SKM-1 (cell line): ENCODE data around the gene TMEM41B.
"Not testable (repeated sequence)": the region's sequence is repeated elsewhere in the genome, so short reads cannot be mapped to it uniquely, and the experiment has no call there.

Source experiments
- DNase-seq: peaks from one replicate; lab custom pipeline; 2025; ENCODE audit not compliant: unreplicated experiment; lab: John Stamatoyannopoulos, UW

The TMEM41B gene

GRCh38 chr11:9263840-9264315 is 50.5 kb downstream of the TMEM41B start:
- DNase-seq, result peak; percentile 38

DNA sequence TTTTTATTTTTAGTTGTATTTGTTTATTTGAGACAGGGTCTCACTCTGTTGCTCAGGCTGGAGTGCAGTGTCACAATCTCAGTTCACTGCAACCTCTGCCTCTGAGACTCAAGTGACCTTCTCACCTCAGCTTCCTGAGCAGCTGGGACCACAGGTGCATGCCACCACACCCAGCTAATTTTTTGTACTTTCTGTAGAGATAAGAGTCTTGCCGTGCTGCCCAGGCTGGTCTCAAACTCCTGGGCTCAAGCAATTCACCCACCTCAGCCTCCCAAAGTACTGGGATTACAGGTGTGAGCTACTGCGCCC is 53.6 kb downstream of the TMEM41B start:
- not testable (repeated sequence) for DNase-seq

DNA sequence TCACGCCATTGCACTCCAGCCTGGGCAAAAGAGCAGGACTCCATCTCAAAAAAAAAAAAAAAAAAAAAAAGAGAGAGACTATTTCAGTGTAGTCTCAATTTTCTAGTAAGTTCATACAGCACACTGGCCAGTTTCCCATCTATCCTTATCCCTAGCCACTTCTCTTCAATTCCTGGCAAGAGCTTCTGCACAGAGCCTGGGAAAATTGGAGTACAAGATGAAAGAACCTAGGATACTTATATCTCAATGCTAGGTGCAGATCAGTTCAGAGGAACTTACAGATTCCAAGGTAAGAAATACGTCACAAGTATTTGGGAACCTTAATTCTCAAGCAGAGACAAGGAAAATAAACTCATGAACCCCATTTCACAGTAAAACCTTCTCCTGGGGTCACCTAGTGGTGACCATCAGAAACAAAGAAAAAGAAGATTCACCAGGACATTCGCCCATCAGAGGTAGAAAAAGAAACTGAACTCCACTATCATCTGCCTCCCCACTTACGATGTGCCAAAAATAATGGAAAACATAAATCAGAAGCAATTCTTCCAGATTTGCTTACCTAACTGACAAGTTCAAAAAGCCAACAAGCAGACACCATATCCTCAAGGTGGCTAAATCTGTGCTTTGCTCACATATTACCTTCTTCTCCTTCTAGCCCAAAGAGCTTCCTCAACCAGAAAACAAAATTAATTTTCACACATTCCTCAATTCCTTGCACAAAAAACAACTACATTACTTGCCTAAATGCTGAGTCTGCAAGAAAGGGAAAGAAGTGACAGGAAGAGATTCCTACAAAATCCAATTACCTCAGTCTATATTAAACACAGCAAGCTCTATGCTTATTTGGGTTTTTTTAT is 54.2 kb downstream of the TMEM41B start:
- DNase-seq, result no peak

- not testable (repeated sequence) for DNase-seq
Observed at GRCh38 chr11:9258279-9258678, 56.1 kb downstream of the TMEM41B start.

DNA sequence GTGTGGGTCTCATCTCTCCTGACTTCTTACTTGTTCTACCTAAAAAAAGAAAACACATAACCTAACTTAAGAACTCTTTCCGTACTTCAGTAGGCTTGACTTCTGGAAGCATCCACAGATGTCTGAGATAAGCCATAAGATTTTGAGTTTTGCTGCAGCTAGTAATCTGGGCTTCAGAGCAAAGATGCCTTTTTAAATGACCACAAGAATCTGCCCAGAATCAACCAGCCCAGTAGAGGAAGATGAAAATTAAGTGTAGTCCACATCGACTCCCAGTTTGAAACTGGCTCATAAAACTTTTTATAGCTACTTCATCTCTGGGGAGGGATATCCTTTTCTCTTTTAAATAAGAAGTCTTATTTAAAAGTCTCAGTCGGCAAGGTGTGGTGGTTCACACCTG is 60.0 kb downstream of the TMEM41B start:
- DNase-seq, result no peak

DNA sequence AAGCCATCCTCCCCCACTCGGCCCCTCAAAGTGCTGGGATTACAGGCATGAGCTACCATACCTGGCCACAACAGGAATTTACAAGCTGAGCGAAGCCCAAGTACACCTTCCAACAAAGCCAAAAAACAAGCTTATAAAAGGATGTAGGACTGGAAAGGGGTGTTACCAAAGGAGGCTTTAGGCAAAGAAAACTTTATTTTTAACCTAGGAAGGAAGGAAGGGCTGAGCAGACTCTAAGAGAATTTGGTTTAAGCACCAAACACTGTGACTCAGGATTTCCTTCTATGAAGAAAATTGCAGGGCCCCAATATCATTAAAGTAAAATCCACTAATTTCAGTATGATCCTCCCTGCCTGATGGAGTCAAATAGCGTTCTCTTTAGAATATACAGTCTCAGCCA is 61.3 kb downstream of the TMEM41B start:
- no peak for DNase-seq

DNA sequence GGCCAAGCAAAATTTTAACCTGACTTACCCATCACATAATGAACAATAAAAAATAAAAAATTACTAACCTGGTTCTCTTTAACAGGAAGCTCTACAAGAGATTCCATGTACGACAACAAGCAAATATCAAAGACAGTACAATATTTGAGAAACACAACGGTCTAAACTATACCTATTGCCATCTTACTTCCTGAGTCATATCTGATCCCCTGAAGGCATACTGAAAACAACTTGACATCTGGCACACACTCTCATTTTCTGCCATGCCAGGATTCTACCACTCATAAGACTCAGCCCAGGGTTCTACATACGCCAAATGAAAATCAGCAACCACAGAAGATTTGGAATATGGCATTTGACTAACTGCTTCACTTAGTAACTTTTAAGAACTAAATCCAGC is 63.1 kb downstream of the TMEM41B start:
- DNase-seq, result no peak

DNA sequence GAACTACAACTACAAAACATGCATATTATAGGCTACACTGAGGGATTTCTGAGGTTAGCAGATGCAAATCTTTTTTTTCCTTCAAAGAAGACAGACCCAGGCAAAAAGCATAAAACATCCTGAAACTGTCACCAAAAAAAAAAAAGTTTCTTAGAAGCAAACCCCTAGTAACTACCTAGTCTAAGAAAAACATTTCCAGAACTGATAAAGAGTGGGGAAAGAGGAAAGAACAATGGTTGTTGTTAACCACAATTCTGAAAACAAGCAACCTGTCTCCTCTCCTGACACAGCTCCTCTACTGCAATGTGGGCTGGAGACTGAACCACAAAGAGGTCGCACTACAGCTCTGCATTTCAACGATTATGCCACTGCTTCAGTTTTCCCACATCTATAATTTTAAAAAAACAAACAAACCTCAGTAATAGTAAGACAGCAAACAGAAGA is 64.2 kb downstream of the TMEM41B start:
- DNase-seq, result no peak

GRCh38 chr11:9249252-9249651 is 65.1 kb downstream of the TMEM41B start:
- no peak for DNase-seq

DNA sequence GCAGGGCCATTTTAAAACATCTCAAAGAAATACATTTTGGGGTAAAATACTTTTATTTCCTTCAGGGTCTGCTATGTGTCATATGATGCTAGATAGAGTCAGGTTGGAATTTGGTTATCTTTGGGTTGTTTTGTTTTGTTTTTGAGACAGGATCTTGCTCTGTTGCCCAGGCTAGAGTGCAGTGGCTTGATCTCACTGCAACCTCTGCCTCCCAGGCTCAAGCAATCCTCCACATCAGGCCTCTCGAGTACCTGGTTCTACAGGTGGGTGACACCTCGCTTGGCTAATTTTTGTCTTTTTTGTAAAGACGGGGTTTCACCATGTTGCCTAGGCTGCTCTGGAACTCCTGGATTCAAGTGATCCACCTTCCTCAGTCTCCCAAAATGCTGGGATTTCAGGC is 66.5 kb downstream of the TMEM41B start:
- no peak for DNase-seq

GRCh38 chr11:9236242-9236641 is 78.2 kb downstream of the TMEM41B start:
- DNase-seq, result not testable (repeated sequence)

DNA sequence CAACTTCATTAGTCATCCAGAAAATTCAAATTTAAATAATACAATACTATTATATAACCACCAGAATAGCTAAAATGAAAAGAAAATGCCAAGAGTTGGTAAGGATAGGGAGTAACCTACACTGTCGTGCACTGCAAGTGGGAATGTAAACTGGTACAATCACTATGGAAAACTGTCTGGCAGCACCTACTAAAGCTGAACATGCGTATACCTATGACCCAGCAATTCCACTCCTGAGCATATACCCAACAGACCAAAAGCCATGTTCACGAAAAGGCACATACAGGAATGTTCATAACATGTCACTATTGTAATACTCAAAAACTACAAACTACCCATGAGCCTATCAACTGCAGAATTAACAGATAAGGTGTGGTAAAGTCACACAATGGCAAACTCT is 81.9 kb downstream of the TMEM41B start:
- no peak for DNase-seq

GRCh38 chr11:9231848-9232177 is 82.6 kb downstream of the TMEM41B start:
- no peak for DNase-seq
